Activated naive CD4-positive, alpha-beta T cell treated with anti-CD3 and anti-CD28 coated beads, Interleukin-2, amount 10 ng/mL, durations not matched to agents 7 days and 5 days (primary cell): ENCODE results near the gene GSDME.

Experiments
- CTCF ChIA-PET: fragments of 350-600 bp; sonication (Branson Sonifier 250); formaldehyde crosslinking; loops from one replicate; lab custom pipeline; 2021; ENCODE audit warnings: antibody characterized with exemption; lab: Charles Lee
- DNase-seq: peaks from one replicate; pipeline ENCODE4 v3.0.0-alpha.2; 2020
- H3K27ac Mint-ChIP-seq: one replicate; pipeline ENCODE4 v1.8.0; 2021; ENCODE audit warnings: mild to moderate bottlenecking, moderate library complexity, mixed read lengths
- H3K27me3 Mint-ChIP-seq: one replicate; pipeline ENCODE4 v1.8.0; 2021; ENCODE audit warnings: mild to moderate bottlenecking, mixed read lengths
- H3K36me3 Mint-ChIP-seq: one replicate; pipeline ENCODE4 v1.8.0; 2021; ENCODE audit warnings: mixed read lengths
- H3K4me1 Mint-ChIP-seq: one replicate; pipeline ENCODE4 v1.8.0; 2021; ENCODE audit warnings: mixed read lengths
- H3K4me3 Mint-ChIP-seq: one replicate; pipeline ENCODE4 v1.8.0; 2021; ENCODE audit warnings: mild to moderate bottlenecking, moderate library complexity, mixed read lengths
- H3K9me3 Mint-ChIP-seq: one replicate; pipeline ENCODE4 v1.8.0; 2021; ENCODE audit warnings: mixed read lengths

GSDME gene

DNA sequence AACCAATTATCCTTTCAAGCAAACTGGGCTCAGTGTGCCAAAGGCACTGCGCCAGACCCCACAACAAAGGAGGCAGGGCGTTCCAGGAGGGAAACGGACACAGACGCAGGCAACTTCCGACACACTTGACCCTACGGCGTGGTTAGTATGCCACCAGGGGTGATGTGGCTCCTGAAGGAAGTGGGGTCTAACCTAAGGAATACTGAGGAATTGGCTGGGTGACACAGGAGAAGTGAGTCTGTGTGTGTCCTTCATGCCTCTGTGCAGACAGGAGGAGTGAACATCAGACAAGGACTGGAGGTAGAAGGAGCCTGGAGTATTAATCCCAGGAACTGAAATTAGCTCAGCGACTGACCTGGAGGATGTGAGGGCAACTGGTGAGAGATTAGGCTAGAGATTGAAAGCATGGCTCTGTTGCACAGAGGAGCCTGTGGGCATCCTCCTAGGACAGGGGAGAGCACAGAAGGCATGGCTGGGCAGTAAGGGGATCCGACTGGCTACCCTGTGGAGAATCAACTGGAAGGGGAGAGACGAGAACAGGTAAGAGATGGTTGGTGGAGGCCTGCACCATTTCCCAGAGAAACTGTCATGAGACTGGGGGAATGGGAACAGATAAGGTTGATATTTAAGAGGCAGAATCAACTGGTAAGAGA, 27.8 kb downstream of the GSDME start:
- Mint-ChIP-seq H3K9me3 (no peaks in the 10 kb centered on the region), H3K27ac (no peak overlapping the region), H3K4me3 (no peak overlapping the region), H3K27me3 (peaks cover 31% of the 10 kb centered on the region), H3K36me3 (no peaks in the 10 kb centered on the region), H3K4me1 (peaks cover 23% of the 10 kb centered on the region)
- CTCF ChIA-PET, result interaction anchor here (0.8 to 1.6 kb wide), 2 partner anchors 12 to 364 kb away, joined by 3 read pairs; no protein-coding TSS in a partner anchor
- no peak for DNase-seq

GRCh38 chr7:24728503-24729364, 28.5 kb downstream of the GSDME start:
- peak; percentile 52 for DNase-seq
- Mint-ChIP-seq H3K9me3 (no peaks in the 10 kb centered on the region), H3K4me1 (peaks cover 23% of the 10 kb centered on the region), H3K27me3 (peaks cover 30% of the 10 kb centered on the region), H3K36me3 (no peaks in the 10 kb centered on the region), H3K4me3 (no peak overlapping the region), H3K27ac (peak overlapping the region; percentile 29)
- CTCF ChIA-PET, result interaction anchor here (1.0 to 2.5 kb wide), 2 partner anchors 13 to 25 kb away, joined by 3 to 10 read pairs; no protein-coding TSS in a partner anchor

DNA sequence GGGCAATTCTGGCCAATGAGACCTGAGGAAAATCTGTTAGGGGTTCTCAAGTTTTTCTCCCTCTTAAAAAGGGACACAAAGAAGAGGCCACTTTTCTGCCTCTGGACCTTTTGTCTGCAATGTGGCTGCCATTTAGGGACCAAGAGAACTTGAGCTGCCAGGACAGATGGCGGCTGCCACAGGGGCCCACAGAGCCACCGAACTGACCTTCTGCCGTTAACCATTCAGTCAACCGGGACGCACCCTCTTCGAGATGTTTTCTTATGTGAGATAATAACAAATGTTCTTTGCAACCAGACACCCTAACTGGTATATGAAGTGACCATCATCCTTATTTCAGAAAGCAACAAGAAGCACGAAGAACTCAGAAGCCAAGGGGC, 29.2 kb downstream of the GSDME start:
- Mint-ChIP-seq H3K4me1 (peaks cover 23% of the 10 kb centered on the region), H3K9me3 (no peaks in the 10 kb centered on the region), H3K36me3 (no peaks in the 10 kb centered on the region), H3K27ac (peak overlapping the region; percentile 29), H3K4me3 (no peak overlapping the region), H3K27me3 (peaks cover 24% of the 10 kb centered on the region)
- no peak for DNase-seq
- CTCF ChIA-PET, result interaction anchor here (1.0 to 2.5 kb wide), 2 partner anchors 12 to 24 kb away, joined by 3 to 10 read pairs; no protein-coding TSS in a partner anchor

- Mint-ChIP-seq H3K36me3 (no peaks in the 10 kb centered on the region), H3K4me1 (peaks cover 23% of the 10 kb centered on the region), H3K9me3 (no peaks in the 10 kb centered on the region), H3K27me3 (peaks cover 22% of the 10 kb centered on the region), H3K27ac (no peak overlapping the region), H3K4me3 (no peak overlapping the region)
- no peak for DNase-seq
- CTCF ChIA-PET, result interaction anchor here (0.8 to 2.5 kb wide), 3 partner anchors 12 to 36 kb away, joined by 3 to 10 read pairs (median 5); no protein-coding TSS in a partner anchor
Observed at GRCh38 chr7:24727154-24728120, 29.8 kb downstream of the GSDME start.

GRCh38 chr7:24725554-24726241, 31.6 kb downstream of the GSDME start:
- DNase-seq, result no peak
- no peaks in the 10 kb centered on the region for H3K9me3 Mint-ChIP-seq
- no peak overlapping the region for H3K27ac Mint-ChIP-seq
- peaks cover 23% of the 10 kb centered on the region for H3K4me1 Mint-ChIP-seq
- no peaks in the 10 kb centered on the region for H3K36me3 Mint-ChIP-seq
- H3K4me3 Mint-ChIP-seq, result no peak overlapping the region
- H3K27me3 Mint-ChIP-seq, result peaks cover 23% of the 10 kb centered on the region
- CTCF ChIA-PET, result no interaction called here

GRCh38 chr7:24724451-24725190, 32.6 kb downstream of the GSDME start:
- no peaks in the 10 kb centered on the region for H3K36me3 Mint-ChIP-seq
- H3K27me3 Mint-ChIP-seq, result peaks cover 19% of the 10 kb centered on the region
- DNase-seq, result no peak
- H3K4me1 Mint-ChIP-seq, result peaks cover 23% of the 10 kb centered on the region
- CTCF ChIA-PET, result no interaction called here
- H3K27ac Mint-ChIP-seq, result no peak overlapping the region
- H3K9me3 Mint-ChIP-seq, result no peaks in the 10 kb centered on the region
- no peak overlapping the region for H3K4me3 Mint-ChIP-seq

- CTCF ChIA-PET, result interaction anchor here (0.9 kb wide), 1 partner anchor 335 kb away, joined by 3 read pairs; no protein-coding TSS in a partner anchor
- no peaks in the 10 kb centered on the region for H3K9me3 Mint-ChIP-seq
Observed at GRCh38 chr7:24723178-24723530, 34.1 kb downstream of the GSDME start.

GRCh38 chr7:24722386-24723177, 34.7 kb downstream of the GSDME start:
- no peak for DNase-seq
- peaks cover 13% of the 10 kb centered on the region for H3K4me1 Mint-ChIP-seq
- H3K4me3 Mint-ChIP-seq, result no peak overlapping the region
- CTCF ChIA-PET, result interaction anchor here (0.9 kb wide), 1 partner anchor 335 kb away, joined by 3 read pairs; no protein-coding TSS in a partner anchor
- H3K27ac Mint-ChIP-seq, result no peak overlapping the region
- H3K9me3 Mint-ChIP-seq, result no peaks in the 10 kb centered on the region
- peaks cover 6% of the 10 kb centered on the region for H3K27me3 Mint-ChIP-seq
- no peaks in the 10 kb centered on the region for H3K36me3 Mint-ChIP-seq

More at GRCh38 chr7:24723178-24723530, 34.1 kb downstream of the GSDME start:
- Mint-ChIP-seq H3K4me3 (no peak overlapping the region), H3K36me3 (no peaks in the 10 kb centered on the region), H3K27ac (no peak overlapping the region), H3K27me3 (peaks cover 9% of the 10 kb centered on the region), H3K4me1 (peaks cover 17% of the 10 kb centered on the region)
- no peak for DNase-seq

- DNase-seq, result no peak
- Mint-ChIP-seq H3K27me3 (peaks cover 7% of the 10 kb centered on the region), H3K27ac (no peak overlapping the region)
Observed at GRCh38 chr7:24721481-24722001, 35.7 kb downstream of the GSDME start.

GRCh38 chr7:24720283-24720682, 37.0 kb downstream of the GSDME start:
- Mint-ChIP-seq H3K27me3 (peaks cover 11% of the 10 kb centered on the region), H3K4me3 (no peak overlapping the region), H3K27ac (no peak overlapping the region), H3K36me3 (no peaks in the 10 kb centered on the region), H3K4me1 (peaks cover 7% of the 10 kb centered on the region), H3K9me3 (no peaks in the 10 kb centered on the region)
- no peak for DNase-seq
- CTCF ChIA-PET, result no interaction called here

More at GRCh38 chr7:24721481-24722001, 35.7 kb downstream of the GSDME start:
- Mint-ChIP-seq H3K4me1 (peaks cover 4% of the 10 kb centered on the region), H3K9me3 (no peaks in the 10 kb centered on the region), H3K4me3 (no peak overlapping the region), H3K36me3 (no peaks in the 10 kb centered on the region)
- CTCF ChIA-PET, result no interaction called here

DNA sequence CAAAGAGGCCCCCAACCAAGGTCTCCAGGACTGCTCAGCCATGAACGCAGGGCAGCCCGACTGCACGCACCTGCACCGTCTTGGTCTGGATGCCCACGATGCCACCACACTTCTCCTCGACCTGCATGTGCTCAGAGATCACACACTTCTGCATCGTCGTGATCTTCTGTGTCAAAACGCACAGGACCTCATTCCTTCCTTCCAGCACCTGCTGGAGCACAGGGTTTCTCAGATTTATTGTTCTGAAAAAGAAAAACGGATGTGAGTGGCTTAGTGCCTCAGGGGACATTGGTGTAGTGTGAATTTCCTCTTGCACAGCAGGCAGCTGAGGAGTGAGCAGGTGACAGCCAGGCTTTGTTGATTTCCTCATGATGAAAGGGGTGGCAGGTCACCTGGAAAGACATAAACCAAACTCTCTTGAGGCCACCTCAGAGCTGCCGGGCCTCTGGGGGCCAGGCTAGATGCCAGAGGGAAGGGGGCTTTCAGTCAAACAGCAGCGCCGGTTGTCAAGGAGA, 38.2 kb downstream of the GSDME start:
- no peak for DNase-seq
- Mint-ChIP-seq H3K27ac (peak overlapping the region; percentile 47), H3K9me3 (no peaks in the 10 kb centered on the region), H3K36me3 (no peaks in the 10 kb centered on the region), H3K4me1 (peaks cover 7% of the 10 kb centered on the region), H3K4me3 (no peak overlapping the region), H3K27me3 (peaks cover 14% of the 10 kb centered on the region)
- CTCF ChIA-PET, result no interaction called here

DNA sequence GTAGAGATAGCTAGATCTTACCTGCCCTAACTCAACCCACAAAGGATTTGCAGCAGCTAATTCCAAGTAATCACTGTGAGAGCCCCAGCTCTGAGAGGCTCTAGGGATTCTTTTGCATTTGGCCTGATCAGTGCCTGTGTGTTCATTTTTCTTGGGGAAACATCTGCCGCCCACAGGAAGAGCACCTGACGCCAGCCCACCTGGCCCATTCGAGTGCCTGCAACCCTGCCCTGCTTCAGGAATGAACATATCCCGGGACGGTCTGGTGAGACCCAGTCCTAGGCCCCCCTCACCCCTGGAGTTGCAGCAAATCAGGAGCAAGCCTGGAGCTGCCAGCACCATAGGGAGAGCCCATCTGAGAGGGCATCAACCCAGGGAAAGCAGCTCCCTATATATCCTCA, 38.8 kb downstream of the GSDME start:
- CTCF ChIA-PET, result no interaction called here
- no peaks in the 10 kb centered on the region for H3K36me3 Mint-ChIP-seq
- no peak for DNase-seq
- no peaks in the 10 kb centered on the region for H3K9me3 Mint-ChIP-seq
- H3K27me3 Mint-ChIP-seq, result peaks cover 19% of the 10 kb centered on the region
- H3K4me3 Mint-ChIP-seq, result no peak overlapping the region
- H3K27ac Mint-ChIP-seq, result no peak overlapping the region
- H3K4me1 Mint-ChIP-seq, result peaks cover 7% of the 10 kb centered on the region
